Psoas muscle (tissue), 8 donors: ENCODE results near the gene ECD. TPM values are rescaled to one million over a fixed set of nuclear protein-coding genes. Genes with fewer than 3 reads are reported as not detected.

ENCODE experiments used
- ATAC-seq, 4 donors: fragments of 200-7000 bp; cut with Tn5 transposase; one replicate each; pipeline ENCODE4 v1.9.1; 2020; ENCODE audit warnings: moderate library complexity in 3 of 4, mild to moderate bottlenecking in 2 of 4
- DNase-seq, 2 donors: peaks; one replicate each; pipeline ENCODE4 v3.0.0-alpha.2; 2020
- H3K27ac ChIP-seq: fragments of 200-600 bp; one replicate; pipeline ENCODE4 v1.8.0; 2022
- H3K27me3 ChIP-seq, 3 donors: fragments of 200-600 bp in 1 of 3; one replicate each; pipeline versions ENCODE4 v1.6.1 to v1.8.0; 2013 to 2022; ENCODE audit warnings: low read length in 2 of 3, mild to moderate bottlenecking in 2 of 3, moderate library complexity in 1 of 3; ENCODE audit not compliant: insufficient read depth in 3 of 3
- H3K36me3 ChIP-seq, 2 donors: fragments of 200-600 bp in 1 of 2; one replicate each; pipeline versions ENCODE4 v1.6.1 to v1.8.0; 2013 to 2022; ENCODE audit warnings: low read depth in 1 of 2, mild to moderate bottlenecking in 1 of 2, moderate library complexity in 1 of 2; ENCODE audit not compliant: insufficient read depth in 1 of 2
- H3K4me1 ChIP-seq: fragments of 200-600 bp; one replicate; pipeline ENCODE4 v1.8.0; 2022
- H3K4me3 ChIP-seq: fragments of 200-600 bp; one replicate; pipeline ENCODE4 v1.8.0; 2022; ENCODE audit warnings: mild to moderate bottlenecking
- H3K9me3 ChIP-seq: fragments of 200-600 bp; one replicate; pipeline ENCODE4 v1.8.0; 2022
- CTCF ChIP-seq: fragments of 200-600 bp; IDR thresholded peaks from one replicate; pipeline ENCODE4 v1.8.0; 2022; ENCODE audit warnings: antibody characterized with exemption
- WGBS, 3 donors: extraction: QIAGEN DNeasy Blood & Tissue Kit; methylation state at CpG; one replicate each; pipeline versions ENCODE4 v1.1.6 to v1.1.7; 2013; 5-methylcytosine and 5-hydroxymethylcytosine counted together
- intact Hi-C, 2 donors: fragments of 100-400 bp; cut with DNase I; formaldehyde crosslinking; loops; one replicate each; pipeline versions ENCODE4 v1.11.0 to v1.14.2; 2022
- polyA plus RNA-seq, 3 donors: library from polyadenylated mRNA; stranded (reverse); fragments of 200-250 nt; gene quantifications; one replicate each; pipeline ENCODE4 v1.2.3, GENCODE V29; 2013
- total RNA-seq, 4 donors: library from RNA; stranded (reverse); fragmentation: NEBNext Ultra II Directional in 2 of 4; extraction: Animal tissue kit (Norgen Biotek cat#: 25700) in 2 of 4; gene quantifications; one replicate each; pipeline versions ENCODE4 v1.2.1 to v1.2.4, GENCODE V29; 2021 to 2023
- donor health status: healthy with polysubstance abuse.
- donor health status: DM: no; HTN: no; CAD: no; lungs with moderate emphysema.
- donor health status: Bipolar disorder and iron deficiency.
- donor health status: healthy.
- donor health status: DM: yes; HTN: yes; CAD: no.
- donor health status: DM: no; HTN: no; CAD: no.
- donor health status: DM: no; HTN: no; CAD: no.
- donor health status: DM: yes; HTN: yes; CAD: no.

The ECD gene
- total and polyA plus RNA-seq, 7 donors = 7.0 to 17.1 (median 12.2) TPM

DNA sequence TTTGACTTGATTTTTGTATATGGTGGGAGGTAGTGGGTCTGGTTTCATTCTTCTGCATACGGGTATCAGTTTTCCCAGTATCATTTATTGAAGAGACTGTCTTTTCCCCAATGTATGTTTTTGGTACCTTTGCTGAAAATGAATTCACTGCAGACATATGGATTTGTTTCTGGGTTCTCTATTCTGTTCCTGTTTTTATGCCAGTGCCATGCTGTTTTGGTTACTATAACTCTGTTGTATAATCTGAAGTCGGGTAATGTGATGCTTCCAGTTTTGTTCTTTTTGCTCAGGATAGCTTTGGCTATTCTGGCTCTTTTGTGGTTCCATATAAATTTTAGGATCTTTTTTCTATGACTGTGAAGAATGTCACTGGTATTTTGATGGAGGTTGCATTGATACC lies 836 bp downstream of the ECD start:
- WGBS, 3 donors = 71 to 84% (median 80%) methylated on average over 2 of the region's 2 CpGs
- no peaks in the 10 kb centered on the region for H3K9me3 ChIP-seq
- peak overlapping the region; percentile 99 for H3K27ac ChIP-seq
- H3K4me3 ChIP-seq = peak overlapping the region; percentile 98
- peaks cover 43% of the 10 kb centered on the region for H3K4me1 ChIP-seq
- ATAC-seq = no peak
- DNase-seq = no peak
- no peaks in the 10 kb centered on the region for H3K27me3 ChIP-seq
- peaks cover 8 to 27% of the 10 kb centered on the region in 2 donors for H3K36me3 ChIP-seq
- intact Hi-C loops = loop anchor here in 1 of 2 donors (10.0 kb wide), 1 partner anchor 802 kb away; no protein-coding TSS in a partner anchor
- TF ChIP-seq CTCF = no peak

- no peak for ATAC-seq
- peaks cover 8 to 53% of the 10 kb centered on the region in 2 donors for H3K36me3 ChIP-seq
- H3K4me1 ChIP-seq = peaks cover 37% of the 10 kb centered on the region
- H3K4me3 ChIP-seq = no peak overlapping the region
- no peaks in the 10 kb centered on the region for H3K27me3 ChIP-seq
- no peak for TF ChIP-seq CTCF
- H3K9me3 ChIP-seq = no peaks in the 10 kb centered on the region
- WGBS, 3 donors = 95 to 98% (median 98%) methylated on average over 2 of the region's 2 CpGs
- DNase-seq = no peak
- no peak overlapping the region for H3K27ac ChIP-seq
- intact Hi-C loops = loop anchor here in 1 of 2 donors (10.0 kb wide), 1 partner anchor 798 kb away; no protein-coding TSS in a partner anchor
These were observed 4.7 kb downstream of the ECD start for GRCh38 chr10:73163096-73163495.

GRCh38 chr10:73161662-73162061 lies 6.1 kb downstream of the ECD start:
- WGBS, 3 donors = 82 to 89% (median 85%) methylated on average over 3 of the region's 3 CpGs
- H3K27ac ChIP-seq = no peak overlapping the region
- intact Hi-C loops = loop anchor here in 1 of 2 donors (10.0 kb wide), 1 partner anchor 797 kb away; no protein-coding TSS in a partner anchor
- peaks cover 8 to 66% of the 10 kb centered on the region in 2 donors for H3K36me3 ChIP-seq
- H3K4me3 ChIP-seq = no peak overlapping the region
- ATAC-seq (no peak), DNase-seq (no peak)
- no peaks in the 10 kb centered on the region for H3K27me3 ChIP-seq
- peaks cover 30% of the 10 kb centered on the region for H3K4me1 ChIP-seq
- no peaks in the 10 kb centered on the region for H3K9me3 ChIP-seq
- TF ChIP-seq CTCF = no peak

GRCh38 chr10:73161079-73161478 lies 6.7 kb downstream of the ECD start:
- TF ChIP-seq CTCF = no peak
- Histone ChIP-seq H3K9me3 (no peaks in the 10 kb centered on the region), H3K4me3 (no peak overlapping the region), H3K4me1 (peaks cover 24% of the 10 kb centered on the region), H3K36me3 (peaks cover 8 to 72% of the 10 kb centered on the region in 2 donors), H3K27me3 (no peaks in the 10 kb centered on the region), H3K27ac (peak overlapping the region; percentile 19)
- no peak for DNase-seq
- ATAC-seq = no peak
- 88 to 97% (median 96%) methylated on average over 1 of the region's 1 CpG for WGBS, 3 donors
- intact Hi-C loops = loop anchor here in 1 of 2 donors (10.0 kb wide), 1 partner anchor 796 kb away; no protein-coding TSS in a partner anchor
